Osteoblast (primary cell): ENCODE data around the gene TMEM181. TPM values are rescaled to one million over a fixed set of nuclear protein-coding genes. Genes with fewer than 3 reads are reported as not detected.

ENCODE experiments used
- DNase-seq: peaks from one replicate; pipeline ENCODE4 v3.0.0; 2011; ENCODE audit warnings: low spot score, mixed read lengths; ENCODE audit not compliant: insufficient read length; ENCODE audit errors: missing footprints
- H2AFZ ChIP-seq: 2 replicates; pipeline ENCODE4 v1.6.0; 2011; ENCODE audit warnings: mild to moderate bottlenecking, low read length
- H3K27ac ChIP-seq: 2 replicates; pipeline ENCODE4 v1.5.1; 2011; ENCODE audit warnings: mild to moderate bottlenecking, low read depth, low read length, moderate library complexity
- H3K27me3 ChIP-seq: 2 replicates; pipeline ENCODE4 v1.6.0; 2012; ENCODE audit warnings: mild to moderate bottlenecking, control low read depth, inconsistent platforms, low read length, moderate library complexity; ENCODE audit not compliant: insufficient read depth
- H3K36me3 ChIP-seq: 2 replicates; pipeline ENCODE4 v1.5.1; 2011; ENCODE audit warnings: mild to moderate bottlenecking, low read length, control low read depth, moderate library complexity; ENCODE audit not compliant: insufficient read depth
- H3K4me1 ChIP-seq: 2 replicates; pipeline ENCODE4 v1.5.1; 2011; ENCODE audit warnings: mild to moderate bottlenecking, low read length, control low read depth, moderate library complexity; ENCODE audit not compliant: insufficient read depth
- H3K4me2 ChIP-seq: 2 replicates; pipeline ENCODE4 v1.6.0; 2011; ENCODE audit warnings: mild to moderate bottlenecking, low read length; ENCODE audit not compliant: insufficient read depth
- H3K4me3 ChIP-seq: fragments of 200-600 bp; sonication (generic); 3 replicates; pipeline ENCODE4 v1.5.1; 2012; ENCODE audit warnings: mild to moderate bottlenecking, low read length, inconsistent platforms; ENCODE audit not compliant: insufficient read depth
- H3K79me2 ChIP-seq: 2 replicates; pipeline ENCODE4 v1.6.0; 2012; ENCODE audit warnings: mild to moderate bottlenecking, low read length, control low read depth, inconsistent platforms; ENCODE audit not compliant: insufficient read depth
- H3K9me3 ChIP-seq: 2 replicates; pipeline ENCODE4 v1.5.1; 2011; ENCODE audit warnings: low read depth, low read length, control low read depth
- H4K20me1 ChIP-seq: 2 replicates; pipeline ENCODE4 v1.6.0; 2012; ENCODE audit warnings: mild to moderate bottlenecking, low read length, control low read depth; ENCODE audit not compliant: insufficient read depth
- total RNA-seq: library from RNA; depleted of rRNA; stranded (reverse); fragments of >200 nt; gene quantifications from 2 replicates; pipeline ENCODE4 v1.2.3, GENCODE V29; 2012
- TF ChIP-seq, protein P1 (sequence below): IDR thresholded peaks from 2 replicates; pipeline ENCODE4 v1.5.1; 2011; ENCODE audit warnings: mild to moderate bottlenecking, low read depth, low read length, moderate library complexity; ENCODE audit errors: extremely low read depth

Gene TMEM181
- total RNA-seq, 1 donor: 43.8 TPM

DNA sequence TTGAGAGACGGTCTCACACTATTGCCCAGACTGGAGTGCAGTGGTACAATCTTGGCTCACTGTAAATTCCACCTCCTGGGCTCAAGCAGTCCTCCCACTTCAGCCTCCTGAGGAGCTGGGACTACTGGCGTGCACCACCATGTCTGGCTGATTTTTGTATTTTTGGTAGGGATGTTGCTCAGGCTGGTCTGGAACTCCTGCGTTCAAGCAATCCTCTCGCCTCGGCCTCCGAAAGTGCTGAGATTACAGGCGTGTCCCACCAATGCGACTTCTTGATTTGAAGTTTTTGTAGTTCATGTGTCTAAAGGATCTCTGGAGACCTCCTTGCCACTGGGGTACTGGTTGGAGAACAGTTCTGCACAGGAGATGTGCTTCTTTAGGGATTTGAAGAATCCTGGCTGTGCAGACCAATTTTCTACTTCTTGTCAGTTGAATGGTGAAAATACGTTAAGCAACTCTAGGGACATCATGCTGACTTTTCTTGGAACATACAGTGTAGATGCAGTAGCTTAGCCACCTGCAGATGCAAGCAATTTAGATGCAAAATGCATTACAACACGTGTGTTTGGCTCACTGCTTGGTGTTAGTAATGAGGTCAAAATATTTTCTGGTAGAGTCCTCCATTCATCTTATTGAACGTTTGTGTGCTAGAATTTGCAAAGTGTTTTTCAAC is 118.2 kb downstream of the TMEM181 start:
- Histone ChIP-seq H4K20me1 (no peaks in the 10 kb centered on the region), H3K4me3 (no peak overlapping the region), H3K27me3 (no peaks in the 10 kb centered on the region), H3K9me3 (no peaks in the 10 kb centered on the region), H3K4me2 (no peak overlapping the region), H2AFZ (no peak overlapping the region), H3K79me2 (no peaks in the 10 kb centered on the region), H3K4me1 (no peaks in the 10 kb centered on the region), H3K36me3 (no peaks in the 10 kb centered on the region), H3K27ac (no peak overlapping the region)
- DNase-seq: peak; percentile 47
- TF ChIP-seq, protein P1, sequence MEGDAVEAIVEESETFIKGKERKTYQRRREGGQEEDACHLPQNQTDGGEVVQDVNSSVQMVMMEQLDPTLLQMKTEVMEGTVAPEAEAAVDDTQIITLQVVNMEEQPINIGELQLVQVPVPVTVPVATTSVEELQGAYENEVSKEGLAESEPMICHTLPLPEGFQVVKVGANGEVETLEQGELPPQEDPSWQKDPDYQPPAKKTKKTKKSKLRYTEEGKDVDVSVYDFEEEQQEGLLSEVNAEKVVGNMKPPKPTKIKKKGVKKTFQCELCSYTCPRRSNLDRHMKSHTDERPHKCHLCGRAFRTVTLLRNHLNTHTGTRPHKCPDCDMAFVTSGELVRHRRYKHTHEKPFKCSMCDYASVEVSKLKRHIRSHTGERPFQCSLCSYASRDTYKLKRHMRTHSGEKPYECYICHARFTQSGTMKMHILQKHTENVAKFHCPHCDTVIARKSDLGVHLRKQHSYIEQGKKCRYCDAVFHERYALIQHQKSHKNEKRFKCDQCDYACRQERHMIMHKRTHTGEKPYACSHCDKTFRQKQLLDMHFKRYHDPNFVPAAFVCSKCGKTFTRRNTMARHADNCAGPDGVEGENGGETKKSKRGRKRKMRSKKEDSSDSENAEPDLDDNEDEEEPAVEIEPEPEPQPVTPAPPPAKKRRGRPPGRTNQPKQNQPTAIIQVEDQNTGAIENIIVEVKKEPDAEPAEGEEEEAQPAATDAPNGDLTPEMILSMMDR: no peak

DNA sequence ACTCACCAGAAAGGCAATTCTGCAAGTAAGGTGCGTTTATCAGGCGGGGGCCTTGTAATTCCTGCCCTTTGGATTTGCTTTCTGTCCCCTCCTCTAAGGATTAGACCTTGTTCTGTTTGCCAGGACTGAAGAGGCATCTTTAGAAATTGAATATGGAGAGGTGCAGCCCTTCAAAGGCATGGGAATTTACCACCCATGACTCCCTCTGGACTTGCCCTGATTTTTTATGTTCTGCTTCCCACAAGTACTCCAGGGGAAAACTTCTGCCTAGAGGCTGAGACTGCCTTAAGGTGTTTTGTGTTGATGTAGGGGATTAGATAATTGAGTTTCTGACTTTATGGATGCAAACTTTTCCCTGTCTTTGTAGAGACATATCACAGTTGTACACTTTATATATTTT is 120.1 kb downstream of the TMEM181 start:
- Histone ChIP-seq H2AFZ (no peak overlapping the region), H3K4me2 (no peak overlapping the region), H3K36me3 (no peaks in the 10 kb centered on the region), H3K4me1 (no peaks in the 10 kb centered on the region), H4K20me1 (no peaks in the 10 kb centered on the region), H3K9me3 (no peaks in the 10 kb centered on the region), H3K79me2 (no peaks in the 10 kb centered on the region), H3K27ac (no peak overlapping the region), H3K27me3 (no peaks in the 10 kb centered on the region), H3K4me3 (no peak overlapping the region)
- TF ChIP-seq, protein P1: no peak
- DNase-seq: no peak

DNA sequence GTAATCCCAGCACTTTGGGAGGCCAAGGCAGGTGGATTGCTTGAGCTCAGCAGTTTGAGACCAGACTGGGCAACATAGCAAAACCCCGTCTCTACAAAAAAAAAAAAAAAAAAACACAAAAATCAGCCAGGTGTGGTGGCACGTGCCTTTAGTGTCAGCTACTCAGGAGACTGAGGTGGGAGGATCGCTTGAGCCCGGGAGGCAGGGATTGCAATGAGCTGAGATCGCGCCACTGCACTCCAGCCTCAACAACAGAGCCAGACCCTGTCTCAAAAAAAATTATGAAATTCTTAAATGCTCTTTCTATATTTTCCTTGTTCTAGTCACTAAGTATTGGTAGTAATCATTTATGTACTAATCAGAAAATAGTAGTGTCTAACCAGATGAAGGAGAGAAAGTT is 120.6 kb downstream of the TMEM181 start:
- DNase-seq: no peak
- H3K4me3 ChIP-seq: no peak overlapping the region
- H3K4me1 ChIP-seq: no peaks in the 10 kb centered on the region
- no peak overlapping the region for H2AFZ ChIP-seq
- H3K36me3 ChIP-seq: no peaks in the 10 kb centered on the region
- no peak overlapping the region for H3K4me2 ChIP-seq
- no peaks in the 10 kb centered on the region for H3K9me3 ChIP-seq
- TF ChIP-seq, protein P1: no peak
- no peaks in the 10 kb centered on the region for H4K20me1 ChIP-seq
- H3K79me2 ChIP-seq: no peaks in the 10 kb centered on the region
- no peak overlapping the region for H3K27ac ChIP-seq
- no peaks in the 10 kb centered on the region for H3K27me3 ChIP-seq

DNA sequence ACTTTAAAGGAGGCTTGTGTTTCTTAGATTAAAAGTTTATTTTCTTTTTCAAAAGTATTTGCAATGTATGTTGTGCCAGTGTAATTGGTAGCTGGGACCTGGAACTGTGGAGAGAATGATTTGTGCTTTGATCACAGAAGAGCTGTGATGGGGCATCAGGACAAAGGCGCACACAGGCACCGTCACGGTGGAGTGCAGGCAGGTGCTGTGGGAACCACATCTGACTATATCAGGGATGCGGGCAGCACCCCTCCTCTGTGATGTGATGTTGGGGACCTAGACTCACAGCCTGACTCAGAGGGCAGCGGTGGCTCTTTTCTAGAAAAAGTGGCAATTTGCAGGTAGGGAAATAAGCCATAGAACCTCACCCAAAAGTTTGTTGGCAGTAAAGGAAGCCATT is 124.4 kb downstream of the TMEM181 start:
- H2AFZ ChIP-seq: no peak overlapping the region
- no peaks in the 10 kb centered on the region for H3K79me2 ChIP-seq
- H3K4me3 ChIP-seq: no peak overlapping the region
- TF ChIP-seq, protein P1: no peak
- H3K27me3 ChIP-seq: no peaks in the 10 kb centered on the region
- H3K9me3 ChIP-seq: no peaks in the 10 kb centered on the region
- H3K36me3 ChIP-seq: no peaks in the 10 kb centered on the region
- H4K20me1 ChIP-seq: no peaks in the 10 kb centered on the region
- H3K27ac ChIP-seq: no peak overlapping the region
- no peak overlapping the region for H3K4me2 ChIP-seq
- H3K4me1 ChIP-seq: no peaks in the 10 kb centered on the region
- DNase-seq: peak; percentile 10
